Activated CD8-positive, alpha-beta memory T cell treated with anti-CD3 and anti-CD28 coated beads, Interleukin-2, amount 50 U/mL, for 1 hour (primary cell): ENCODE measurements around the gene PLXNC1.

Experiments
- DNase-seq: peaks from one replicate; pipeline ENCODE4 v3.0.0-alpha.2; 2020; ENCODE audit errors: extremely low read depth

The PLXNC1 gene

DNA sequence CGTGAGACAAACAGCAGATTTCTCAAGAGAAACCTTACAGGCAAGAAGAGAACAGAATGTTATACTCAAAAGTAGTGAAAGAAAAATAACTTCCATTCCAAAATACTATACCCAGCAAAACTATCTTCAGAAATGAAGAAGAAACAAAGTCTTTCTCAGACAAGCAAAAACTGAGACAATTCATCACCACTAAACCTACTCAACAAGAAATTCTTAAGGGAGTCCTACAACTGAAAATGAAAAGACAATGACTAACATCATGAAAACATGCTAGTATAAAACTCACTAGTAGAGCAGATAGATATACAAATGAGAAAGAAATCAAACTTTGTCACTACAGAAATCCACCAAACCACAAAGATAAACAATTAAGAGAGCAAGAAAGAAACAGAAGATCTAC, 204.8 kb downstream of the PLXNC1 start:
- no peak for DNase-seq
